ENCODE data around the gene PDGFD.
"Not testable (repeated sequence)": the region's sequence is repeated elsewhere in the genome, so short reads cannot be mapped to it uniquely, and the experiment has no call there.

The PDGFD gene

DNA sequence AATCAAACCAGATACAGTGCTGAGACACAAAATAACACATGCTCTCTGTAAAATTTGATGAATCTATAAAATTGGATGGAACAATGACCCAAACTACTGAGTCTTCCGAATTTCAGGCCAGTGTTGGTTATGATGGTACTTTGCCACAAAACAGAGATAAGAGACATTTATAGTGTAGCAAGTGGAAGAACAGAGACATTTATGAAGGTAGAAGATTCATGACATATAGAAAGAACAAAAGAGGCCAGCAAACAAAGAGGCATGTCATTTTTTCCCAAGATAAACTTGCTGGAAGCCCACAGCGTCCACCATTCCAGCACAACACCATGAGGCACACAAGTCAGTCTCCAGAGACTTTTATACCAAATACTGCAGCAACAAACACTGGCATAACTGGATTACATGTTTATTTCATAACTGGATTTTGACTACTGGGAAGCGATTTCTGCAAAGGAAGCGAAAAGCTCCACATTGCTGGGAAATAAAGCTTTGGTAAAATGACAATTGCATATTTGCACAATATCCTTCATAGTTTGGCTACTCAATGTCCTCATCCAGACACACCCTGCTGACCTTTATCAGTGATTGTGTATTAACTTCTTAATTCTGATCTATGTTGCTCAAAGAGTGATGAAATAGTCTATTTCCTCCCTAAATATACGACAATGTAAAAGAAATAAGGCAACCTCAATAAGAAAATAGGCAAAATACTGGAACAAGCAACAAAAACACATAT is 110.0 kb downstream of the PDGFD start:
- no peaks in the 10 kb centered on the region for H3K36me3 Mint-ChIP-seq (ENCODE audit: low read depth)
- H3K27ac Mint-ChIP-seq = no peak overlapping the region
- no peak overlapping the region for H3K4me3 Mint-ChIP-seq
- no peak for DNase-seq
- no peaks in the 10 kb centered on the region for H3K9me3 Mint-ChIP-seq
- no peaks in the 10 kb centered on the region for H3K27me3 Mint-ChIP-seq (ENCODE audit: low read depth, poor library complexity)
- no peaks in the 10 kb centered on the region for H3K4me1 Mint-ChIP-seq
- TF ChIP-seq, protein P1, sequence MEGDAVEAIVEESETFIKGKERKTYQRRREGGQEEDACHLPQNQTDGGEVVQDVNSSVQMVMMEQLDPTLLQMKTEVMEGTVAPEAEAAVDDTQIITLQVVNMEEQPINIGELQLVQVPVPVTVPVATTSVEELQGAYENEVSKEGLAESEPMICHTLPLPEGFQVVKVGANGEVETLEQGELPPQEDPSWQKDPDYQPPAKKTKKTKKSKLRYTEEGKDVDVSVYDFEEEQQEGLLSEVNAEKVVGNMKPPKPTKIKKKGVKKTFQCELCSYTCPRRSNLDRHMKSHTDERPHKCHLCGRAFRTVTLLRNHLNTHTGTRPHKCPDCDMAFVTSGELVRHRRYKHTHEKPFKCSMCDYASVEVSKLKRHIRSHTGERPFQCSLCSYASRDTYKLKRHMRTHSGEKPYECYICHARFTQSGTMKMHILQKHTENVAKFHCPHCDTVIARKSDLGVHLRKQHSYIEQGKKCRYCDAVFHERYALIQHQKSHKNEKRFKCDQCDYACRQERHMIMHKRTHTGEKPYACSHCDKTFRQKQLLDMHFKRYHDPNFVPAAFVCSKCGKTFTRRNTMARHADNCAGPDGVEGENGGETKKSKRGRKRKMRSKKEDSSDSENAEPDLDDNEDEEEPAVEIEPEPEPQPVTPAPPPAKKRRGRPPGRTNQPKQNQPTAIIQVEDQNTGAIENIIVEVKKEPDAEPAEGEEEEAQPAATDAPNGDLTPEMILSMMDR (IDR thresholded peaks at IDR 0.05) = no peak

DNA sequence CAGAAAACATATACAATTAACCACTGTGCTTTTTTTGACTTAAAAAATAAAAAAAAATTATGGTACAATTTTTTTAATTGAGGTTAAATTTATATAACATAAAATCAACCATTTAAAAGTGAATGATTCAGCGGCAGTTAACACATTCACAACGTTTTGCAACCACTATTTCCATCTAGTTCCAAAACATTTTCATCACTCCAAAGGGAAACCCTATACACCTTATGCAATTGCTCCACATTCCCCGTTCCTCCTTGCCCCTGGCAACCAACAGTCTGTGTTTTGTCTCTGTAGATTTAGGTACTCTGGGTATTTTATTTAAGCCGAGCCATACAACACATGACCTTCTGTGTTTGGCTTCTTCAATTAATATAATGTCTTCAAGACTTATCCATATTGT is 112.2 kb downstream of the PDGFD start:
- DNase-seq = no peak
- Mint-ChIP-seq H3K27ac (no peak overlapping the region), H3K9me3 (no peaks in the 10 kb centered on the region), H3K4me1 (no peaks in the 10 kb centered on the region), H3K27me3 (ENCODE audit: low read depth, poor library complexity) (no peaks in the 10 kb centered on the region), H3K4me3 (no peak overlapping the region), H3K36me3 (ENCODE audit: low read depth) (no peaks in the 10 kb centered on the region)
- TF ChIP-seq, protein P1 (IDR thresholded peaks at IDR 0.05) = no peak

DNA sequence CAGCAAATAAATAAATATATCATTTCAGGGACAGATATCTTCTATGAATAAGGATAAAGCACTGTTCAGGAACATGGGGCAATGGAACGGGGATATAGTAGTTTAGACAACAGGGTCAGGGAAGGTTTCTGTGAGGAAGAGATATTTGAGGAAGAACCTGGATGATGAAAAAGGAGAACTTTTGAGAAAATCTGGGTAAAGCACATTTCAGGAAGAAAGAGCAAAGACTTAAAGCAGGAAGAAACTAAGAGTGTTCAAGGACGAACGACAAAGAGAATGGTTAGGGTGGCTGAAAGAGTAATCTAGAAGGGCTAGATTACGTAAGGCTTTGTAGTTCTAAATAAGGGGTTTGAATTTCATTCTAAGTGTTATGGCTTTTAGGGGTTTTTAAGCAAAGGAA is 114.8 kb downstream of the PDGFD start:
- no peaks in the 10 kb centered on the region for H3K9me3 Mint-ChIP-seq
- no peaks in the 10 kb centered on the region for H3K27me3 Mint-ChIP-seq (ENCODE audit: low read depth, poor library complexity)
- no peaks in the 10 kb centered on the region for H3K4me1 Mint-ChIP-seq

DNA sequence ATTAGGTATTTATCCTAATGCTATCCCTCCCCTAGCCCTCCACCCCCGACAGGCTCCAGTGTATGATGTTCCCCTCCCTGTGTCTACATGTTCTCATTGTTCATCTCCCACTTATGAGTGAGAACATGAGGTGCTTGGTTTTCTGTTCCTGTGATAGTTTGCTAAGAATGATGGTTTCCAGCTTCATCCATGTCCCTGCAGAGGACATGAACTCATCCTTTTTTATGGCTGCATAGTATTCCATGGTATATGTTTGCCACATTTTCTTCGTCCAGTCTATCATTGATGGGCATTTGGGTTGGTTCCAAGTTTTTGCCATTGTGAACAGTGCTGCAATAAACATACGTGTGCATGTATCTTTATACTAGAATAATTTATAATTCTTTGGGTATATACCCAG is 117.1 kb downstream of the PDGFD start:
- H3K36me3 Mint-ChIP-seq (ENCODE audit: low read depth); DNase-seq; H3K27me3 Mint-ChIP-seq (ENCODE audit: low read depth, poor library complexity); H3K4me1 Mint-ChIP-seq; H3K4me3 Mint-ChIP-seq; H3K27ac Mint-ChIP-seq; H3K9me3 Mint-ChIP-seq: not testable (repeated sequence)

More for the DNA sequence above, 114.8 kb downstream of the PDGFD start:
- no peak for DNase-seq
- Mint-ChIP-seq H3K27ac (no peak overlapping the region), H3K36me3 (ENCODE audit: low read depth) (no peaks in the 10 kb centered on the region), H3K4me3 (no peak overlapping the region)
- TF ChIP-seq, protein P1 (IDR thresholded peaks at IDR 0.05) = no peak

DNA sequence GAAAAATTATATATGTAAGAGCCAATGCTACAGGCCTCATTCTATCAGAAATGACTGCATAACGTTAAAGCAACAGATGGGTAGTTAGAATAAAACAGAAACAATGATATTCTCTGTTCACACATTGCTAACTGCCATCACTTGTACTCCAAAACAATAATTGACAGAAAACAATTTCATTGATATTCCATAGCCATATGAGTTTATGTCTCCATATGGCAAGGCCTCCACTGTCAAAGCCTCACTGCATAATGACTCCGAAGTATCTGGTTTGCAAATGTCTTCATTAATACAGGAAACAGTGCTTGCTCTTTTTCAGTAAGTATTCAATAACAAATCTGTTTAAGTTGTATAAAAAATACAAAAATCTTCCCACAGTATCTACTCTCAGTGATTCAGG is 117.6 kb downstream of the PDGFD start:
- Mint-ChIP-seq H3K27ac (no peak overlapping the region), H3K9me3 (no peaks in the 10 kb centered on the region), H3K4me1 (no peaks in the 10 kb centered on the region), H3K4me3 (no peak overlapping the region), H3K36me3 (ENCODE audit: low read depth) (no peaks in the 10 kb centered on the region), H3K27me3 (ENCODE audit: low read depth, poor library complexity) (no peaks in the 10 kb centered on the region)
- no peak for DNase-seq
- TF ChIP-seq, protein P1 (IDR thresholded peaks at IDR 0.05) = no peak

DNA sequence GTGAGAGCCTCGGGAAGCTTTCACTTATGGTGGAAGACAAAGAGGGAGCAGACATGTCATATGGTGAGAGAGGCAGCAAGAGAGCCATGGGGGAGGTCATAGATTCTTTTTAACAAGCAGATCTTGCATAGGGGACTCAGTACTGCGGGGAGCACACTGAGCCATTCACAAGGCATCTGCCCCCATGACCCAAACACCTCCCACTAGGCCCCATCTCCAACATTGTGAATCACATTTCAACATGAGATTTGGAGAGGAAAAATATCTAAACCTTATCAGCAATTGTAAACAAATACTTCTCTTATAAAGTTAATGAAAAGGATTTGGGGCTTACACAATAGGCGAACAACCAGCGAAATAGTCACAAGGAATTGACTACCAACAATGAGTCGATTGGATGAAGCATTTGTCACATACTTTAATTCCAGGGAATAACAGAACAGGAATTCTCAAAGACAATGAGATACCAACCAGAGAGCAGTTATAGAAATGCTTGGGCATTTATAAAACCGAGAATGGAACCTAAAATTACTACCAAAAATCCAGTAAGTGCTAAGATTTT is 120.2 kb downstream of the PDGFD start:
- H3K27ac Mint-ChIP-seq = no peak overlapping the region
- H3K9me3 Mint-ChIP-seq = no peaks in the 10 kb centered on the region
- no peaks in the 10 kb centered on the region for H3K36me3 Mint-ChIP-seq (ENCODE audit: low read depth)
- H3K4me3 Mint-ChIP-seq = no peak overlapping the region
- no peak for DNase-seq
- H3K4me1 Mint-ChIP-seq = no peaks in the 10 kb centered on the region
- TF ChIP-seq, protein P1 (IDR thresholded peaks at IDR 0.05) = no peak
- no peaks in the 10 kb centered on the region for H3K27me3 Mint-ChIP-seq (ENCODE audit: low read depth, poor library complexity)
